ENCODE results near the gene ANKRD9.

ANKRD9 gene

GRCh38 chr14:102503641-102504327 lies 5.8 kb downstream of the ANKRD9 start:
- no peak for DNase-seq

GRCh38 chr14:102502571-102502970 lies 7.0 kb downstream of the ANKRD9 start:
- no peak for DNase-seq
- intact Hi-C loops (cut with DNase I): no loop called here

More at GRCh38 chr14:102503641-102504327, 5.8 kb downstream of the ANKRD9 start:
- intact Hi-C loops (cut with DNase I): no loop called here

GRCh38 chr14:102501751-102502315 lies 7.7 kb downstream of the ANKRD9 start:
- intact Hi-C loops (cut with DNase I): no loop called here

GRCh38 chr14:102500713-102501112 lies 8.9 kb downstream of the ANKRD9 start:
- DNase-seq: no peak
- intact Hi-C loops (cut with DNase I): no loop called here

More at GRCh38 chr14:102501751-102502315, 7.7 kb downstream of the ANKRD9 start:
- no peak for DNase-seq

- peak in 3 of 42 donors; percentile 48 to 74 (median 50) for DNase-seq
- intact Hi-C loops (cut with DNase I): no loop called here
Measured at GRCh38 chr14:102500158-102500662, 9.4 kb downstream of the ANKRD9 start.

GRCh38 chr14:102499401-102500157 lies 10.0 kb downstream of the ANKRD9 start:
- peak in 1 of 42 donors; percentile 59 for DNase-seq
- intact Hi-C loops (cut with DNase I): no loop called here

- intact Hi-C loops (cut with DNase I): no loop called here
- no peak for DNase-seq
Measured at GRCh38 chr14:102498678-102499265, 10.8 kb downstream of the ANKRD9 start.

- intact Hi-C loops (cut with DNase I): no loop called here
- peak in 7 of 42 donors; percentile 8 to 85 (median 38) for DNase-seq
Measured at GRCh38 chr14:102497998-102498677, 11.4 kb downstream of the ANKRD9 start.

- DNase-seq: no peak
- intact Hi-C loops (cut with DNase I): no loop called here
Measured at GRCh38 chr14:102496958-102497744, 12.4 kb downstream of the ANKRD9 start.

GRCh38 chr14:102496331-102496691 lies 13.3 kb downstream of the ANKRD9 start:
- intact Hi-C loops (cut with DNase I): no loop called here
- DNase-seq: no peak

- intact Hi-C loops (cut with DNase I): no loop called here
- DNase-seq: no peak
Measured at GRCh38 chr14:102495491-102496330, 13.9 kb downstream of the ANKRD9 start.

GRCh38 chr14:102493585-102493984 lies 16.0 kb downstream of the ANKRD9 start:
- DNase-seq: no peak
- intact Hi-C loops (cut with DNase I): no loop called here

- DNase-seq: peak in 1 of 42 donors; percentile 49
- intact Hi-C loops (cut with DNase I): no loop called here
Measured at GRCh38 chr14:102493096-102493495, 16.5 kb downstream of the ANKRD9 start.

- intact Hi-C loops (cut with DNase I): no loop called here
- DNase-seq: peak in 1 of 42 donors; percentile 1
Measured at GRCh38 chr14:102492531-102492910, 17.1 kb downstream of the ANKRD9 start.

- peak in 1 of 42 donors; percentile 1 for DNase-seq
Measured at GRCh38 chr14:102491786-102492530, 17.6 kb downstream of the ANKRD9 start.

GRCh38 chr14:102491366-102491765 lies 18.2 kb downstream of the ANKRD9 start:
- intact Hi-C loops (cut with DNase I): no loop called here
- peak in 1 of 42 donors; percentile 1 for DNase-seq

More at GRCh38 chr14:102491786-102492530, 17.6 kb downstream of the ANKRD9 start:
- intact Hi-C loops (cut with DNase I): no loop called here

GRCh38 chr14:102490456-102490855 lies 19.1 kb downstream of the ANKRD9 start:
- DNase-seq: peak in 1 of 42 donors; percentile 0
- intact Hi-C loops (cut with DNase I): no loop called here

Measured in head of caudate nucleus (tissue), 42 donors.